Cortex of kidney (tissue), 1 donor: ENCODE results near the gene SSMEM1.
"Not testable (repeated sequence)": the region's sequence is repeated elsewhere in the genome, so short reads cannot be mapped to it uniquely, and the experiment has no call there.

Source experiments
- DNase-seq: peaks from one replicate; lab custom pipeline; 2025; lab: John Stamatoyannopoulos, UW

SSMEM1 gene

GRCh38 chr7:130249626-130250025 is 42.0 kb downstream of the SSMEM1 start:
- not testable (repeated sequence) for DNase-seq

GRCh38 chr7:130254555-130254954 is 46.9 kb downstream of the SSMEM1 start:
- DNase-seq: no peak

GRCh38 chr7:130256704-130257103 is 49.0 kb downstream of the SSMEM1 start:
- no peak for DNase-seq

- DNase-seq: no peak
Measured at GRCh38 chr7:130258494-130259078, 50.9 kb downstream of the SSMEM1 start.

DNA sequence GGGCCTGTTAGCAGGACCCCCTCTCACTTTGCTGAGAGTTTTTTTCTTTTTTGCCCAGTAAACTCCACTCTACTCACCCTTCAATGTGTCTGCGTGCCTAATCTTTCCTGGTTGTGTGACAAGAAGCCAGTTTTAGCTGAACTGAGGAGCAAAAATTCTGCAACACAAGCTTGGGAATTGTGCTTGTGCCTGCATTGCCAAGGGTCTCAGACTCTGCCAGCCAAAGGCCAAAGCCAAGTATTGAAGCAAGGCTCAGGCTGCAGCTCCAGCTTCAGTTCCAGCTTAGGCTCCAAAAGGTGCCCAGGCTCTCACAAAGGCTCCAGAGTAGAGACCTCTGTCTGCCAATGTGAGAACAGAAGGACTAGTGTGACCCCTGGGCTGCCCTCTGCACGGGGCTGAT is 54.8 kb downstream of the SSMEM1 start:
- DNase-seq: no peak

DNA sequence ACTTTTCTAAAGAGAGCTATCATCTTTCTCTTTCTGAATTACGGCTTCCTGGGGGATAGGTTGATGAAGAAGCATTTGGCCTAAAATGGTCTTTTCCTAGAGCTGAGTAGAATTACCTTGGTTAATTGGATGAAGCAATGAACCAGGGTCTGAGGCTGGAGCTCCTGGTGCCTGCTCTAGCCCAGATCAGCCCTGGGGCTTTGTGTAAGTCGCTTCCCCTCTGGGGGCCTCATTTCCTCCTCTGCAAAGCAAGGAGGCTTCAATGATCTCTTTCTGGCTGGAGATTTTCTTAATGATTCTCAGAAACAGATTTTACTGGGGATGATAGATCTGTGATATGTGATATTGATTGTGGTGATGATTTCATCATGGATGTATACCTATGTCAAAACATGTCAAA is 55.5 kb downstream of the SSMEM1 start:
- DNase-seq: no peak
